H1 (cell line): ENCODE data around the gene NWD2.

Source experiments
- BACH1 ChIP-seq: IDR thresholded peaks from 2 replicates; pipeline ENCODE4 v1.6.1; 2012; ENCODE audit warnings: low read length, improper control_type of control experiment
- BRCA1 ChIP-seq: IDR thresholded peaks from 2 replicates; pipeline ENCODE4 v1.6.1; 2012; ENCODE audit warnings: low read depth, low read length, improper control_type of control experiment
- EZH2 ChIP-seq: fragments of 200-600 bp; sonication (generic); IDR thresholded peaks from 2 replicates; pipeline ENCODE4 v1.7.1; 2012; ENCODE audit warnings: low read depth, mild to moderate bottlenecking, moderate library complexity, low read length, inconsistent platforms; ENCODE audit not compliant: severe bottlenecking
- GTF2F1 ChIP-seq: IDR thresholded peaks from 2 replicates; pipeline ENCODE4 v1.6.1; 2012; ENCODE audit warnings: low read depth, low read length, improper control_type of control experiment, borderline replicate concordance
- POLR2A ChIP-seq, 2 experiments: IDR thresholded peaks; 1 replicate in 1 of 2; 2 replicates in 1 of 2; pipeline ENCODE4 v1.6.1; 2011; ENCODE audit warnings: low read depth in 2 of 2, low read length in 2 of 2, mild to moderate bottlenecking in 2 of 2; ENCODE audit errors: control extremely low read depth in 1 of 2
- POLR2AphosphoS5 ChIP-seq: IDR thresholded peaks from 2 replicates; pipeline ENCODE4 v1.6.1; 2011; ENCODE audit warnings: low read depth, low read length
- RAD21 ChIP-seq, 2 experiments: IDR thresholded peaks in 1 of 2; conservative IDR thresholded peaks in 1 of 2; 2 replicates each; pipeline ENCODE4 v1.6.1; 2011; ENCODE audit warnings: low read depth in 2 of 2, low read length in 2 of 2, improper control_type of control experiment in 1 of 2, inconsistent platforms in 1 of 2, mild to moderate bottlenecking in 1 of 2, moderate library complexity in 1 of 2
- TAF1 ChIP-seq: IDR thresholded peaks from 2 replicates; pipeline ENCODE4 v1.6.1; 2011; ENCODE audit warnings: mild to moderate bottlenecking, low read depth, low read length
- TEAD4 ChIP-seq: IDR thresholded peaks from 2 replicates; pipeline ENCODE4 v1.6.1; 2012; ENCODE audit warnings: low read depth, low read length, inconsistent platforms, mixed read lengths
- TF ChIP-seq, protein P1 (sequence below), 3 experiments: IDR thresholded peaks; 1 replicate in 2 of 3; 2 replicates in 1 of 3; pipeline versions ENCODE4 v1.5.1 to v1.6.1; 2011; ENCODE audit warnings: low read length in 3 of 3, mild to moderate bottlenecking in 3 of 3, inconsistent platforms in 2 of 3, low read depth in 1 of 3, moderate library complexity in 1 of 3; ENCODE audit not compliant: insufficient read depth in 1 of 3; ENCODE audit errors: control extremely low read depth in 1 of 3
- TF ChIP-seq, protein P2 (sequence below): IDR thresholded peaks from 2 replicates; pipeline ENCODE4 v1.6.1; 2012; ENCODE audit warnings: inconsistent platforms

DNA sequence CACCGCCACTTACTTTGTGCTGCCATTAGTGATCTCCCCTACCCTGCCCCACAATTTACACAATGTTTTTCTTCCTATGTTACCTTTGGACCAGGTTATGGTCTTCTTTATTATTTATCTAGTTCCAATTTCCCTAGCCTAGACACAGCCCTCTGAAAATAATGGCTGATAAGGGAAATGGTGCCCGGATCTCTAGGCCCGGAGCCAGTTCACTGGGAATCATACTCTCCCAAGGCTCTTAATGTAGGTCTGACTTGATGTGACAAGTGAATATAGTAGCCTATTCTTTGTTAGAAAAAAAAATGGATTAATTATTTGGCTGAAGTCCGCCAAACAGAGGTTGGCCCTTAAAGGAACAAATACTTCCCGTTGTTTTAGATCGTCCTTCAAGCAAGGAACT, 233.6 kb downstream of the NWD2 start:
- TF ChIP-seq TAF1 (no peak), BACH1 (no peak), GTF2F1 (no peak), POLR2AphosphoS5 (no peak), TEAD4 (no peak), BRCA1 (no peak), EZH2 (no peak), RAD21 (IDR thresholded peaks at IDR 0.05 in 1 of 2, conservative IDR thresholded peaks at IDR 0.05 in 1 of 2; ENCODE audit: low read depth in 2 of 2, low read length in 2 of 2) (no peak), POLR2A (IDR thresholded peaks at IDR 0.05; ENCODE audit: control extremely low read depth in 1 of 2, low read depth in 2 of 2, low read length in 2 of 2) (no peak)
- TF ChIP-seq, protein P1, sequence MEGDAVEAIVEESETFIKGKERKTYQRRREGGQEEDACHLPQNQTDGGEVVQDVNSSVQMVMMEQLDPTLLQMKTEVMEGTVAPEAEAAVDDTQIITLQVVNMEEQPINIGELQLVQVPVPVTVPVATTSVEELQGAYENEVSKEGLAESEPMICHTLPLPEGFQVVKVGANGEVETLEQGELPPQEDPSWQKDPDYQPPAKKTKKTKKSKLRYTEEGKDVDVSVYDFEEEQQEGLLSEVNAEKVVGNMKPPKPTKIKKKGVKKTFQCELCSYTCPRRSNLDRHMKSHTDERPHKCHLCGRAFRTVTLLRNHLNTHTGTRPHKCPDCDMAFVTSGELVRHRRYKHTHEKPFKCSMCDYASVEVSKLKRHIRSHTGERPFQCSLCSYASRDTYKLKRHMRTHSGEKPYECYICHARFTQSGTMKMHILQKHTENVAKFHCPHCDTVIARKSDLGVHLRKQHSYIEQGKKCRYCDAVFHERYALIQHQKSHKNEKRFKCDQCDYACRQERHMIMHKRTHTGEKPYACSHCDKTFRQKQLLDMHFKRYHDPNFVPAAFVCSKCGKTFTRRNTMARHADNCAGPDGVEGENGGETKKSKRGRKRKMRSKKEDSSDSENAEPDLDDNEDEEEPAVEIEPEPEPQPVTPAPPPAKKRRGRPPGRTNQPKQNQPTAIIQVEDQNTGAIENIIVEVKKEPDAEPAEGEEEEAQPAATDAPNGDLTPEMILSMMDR (IDR thresholded peaks at IDR 0.05; ENCODE audit: control extremely low read depth in 1 of 3, insufficient read depth in 1 of 3, low read depth in 1 of 3, low read length in 3 of 3) = no peak
- TF ChIP-seq, protein P2, sequence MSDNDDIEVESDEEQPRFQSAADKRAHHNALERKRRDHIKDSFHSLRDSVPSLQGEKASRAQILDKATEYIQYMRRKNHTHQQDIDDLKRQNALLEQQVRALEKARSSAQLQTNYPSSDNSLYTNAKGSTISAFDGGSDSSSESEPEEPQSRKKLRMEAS = no peak
